Measurements from ENCODE around the gene ANKRD53. TPM values are rescaled to one million over a fixed set of nuclear protein-coding genes. Genes with fewer than 3 reads are reported as not detected.

Gene ANKRD53
- polyA plus RNA-seq, 1 donor from 2014 or later: not detected

GRCh38 chr2:71000780-71001591 lies 22.6 kb downstream of the ANKRD53 start:
- Histone ChIP-seq H3K36me3 (ENCODE audit: insufficient read depth, low read length) (no peaks in the 10 kb centered on the region), H3F3A (ENCODE audit: insufficient read depth, low read length, poor library complexity, severe bottlenecking) (no peaks in the 10 kb centered on the region), H3K27me3 (ENCODE audit: insufficient read depth, low read depth, low read length) (no peaks in the 10 kb centered on the region), H3K27ac (ENCODE audit: low read length) (peak overlapping the region; percentile 72), H2AFZ (ENCODE audit: low read depth, low read length) (no peak overlapping the region), H3K4me3 (ENCODE audit: low read length) (no peak overlapping the region), H3K9ac (ENCODE audit: low read length) (peak overlapping the region; percentile 62), H4K20me1 (ENCODE audit: insufficient read depth) (no peaks in the 10 kb centered on the region), H3K4me2 (ENCODE audit: low read length) (no peak overlapping the region), H3K9me2 (ENCODE audit: insufficient read depth, low read length) (no peaks in the 10 kb centered on the region), H3K79me2 (replicated peaks; ENCODE audit: insufficient read depth, low read length) (no peaks in the 10 kb centered on the region), H3K9me3 (ENCODE audit: low read length) (no peaks in the 10 kb centered on the region)
- TF ChIP-seq, protein P1, sequence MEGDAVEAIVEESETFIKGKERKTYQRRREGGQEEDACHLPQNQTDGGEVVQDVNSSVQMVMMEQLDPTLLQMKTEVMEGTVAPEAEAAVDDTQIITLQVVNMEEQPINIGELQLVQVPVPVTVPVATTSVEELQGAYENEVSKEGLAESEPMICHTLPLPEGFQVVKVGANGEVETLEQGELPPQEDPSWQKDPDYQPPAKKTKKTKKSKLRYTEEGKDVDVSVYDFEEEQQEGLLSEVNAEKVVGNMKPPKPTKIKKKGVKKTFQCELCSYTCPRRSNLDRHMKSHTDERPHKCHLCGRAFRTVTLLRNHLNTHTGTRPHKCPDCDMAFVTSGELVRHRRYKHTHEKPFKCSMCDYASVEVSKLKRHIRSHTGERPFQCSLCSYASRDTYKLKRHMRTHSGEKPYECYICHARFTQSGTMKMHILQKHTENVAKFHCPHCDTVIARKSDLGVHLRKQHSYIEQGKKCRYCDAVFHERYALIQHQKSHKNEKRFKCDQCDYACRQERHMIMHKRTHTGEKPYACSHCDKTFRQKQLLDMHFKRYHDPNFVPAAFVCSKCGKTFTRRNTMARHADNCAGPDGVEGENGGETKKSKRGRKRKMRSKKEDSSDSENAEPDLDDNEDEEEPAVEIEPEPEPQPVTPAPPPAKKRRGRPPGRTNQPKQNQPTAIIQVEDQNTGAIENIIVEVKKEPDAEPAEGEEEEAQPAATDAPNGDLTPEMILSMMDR (IDR thresholded peaks at IDR 0.05; ENCODE audit: poor library complexity, severe bottlenecking): peak; percentile 77
- TF ChIP-seq RAD21 (conservative IDR thresholded peaks at IDR 0.05): peak; percentile 43
- no peak for TF ChIP-seq EP300 (conservative IDR thresholded peaks at IDR 0.05; ENCODE audit: poor library complexity, severe bottlenecking)
- TF ChIP-seq SMC3 (conservative IDR thresholded peaks at IDR 0.05; ENCODE audit: poor library complexity): peak; percentile 63

DNA sequence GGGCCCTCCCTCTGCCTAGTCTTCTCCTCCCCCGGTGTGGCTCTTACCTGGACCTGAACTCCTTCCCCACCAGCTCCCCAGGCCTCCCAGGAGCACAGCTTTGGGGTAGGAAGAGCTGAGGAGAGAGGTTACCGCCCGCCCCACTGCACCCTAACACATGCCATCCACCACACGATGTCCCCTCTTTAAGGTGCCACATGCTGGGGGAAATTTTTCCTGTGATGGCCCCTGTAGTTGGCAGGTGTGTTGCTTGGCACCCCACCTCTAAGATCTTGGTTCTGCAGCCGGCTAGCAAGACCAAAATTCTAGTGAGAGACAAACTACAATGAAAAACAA lies 23.1 kb downstream of the ANKRD53 start:
- Histone ChIP-seq H3K9me2 (ENCODE audit: insufficient read depth, low read length) (no peaks in the 10 kb centered on the region), H2AFZ (ENCODE audit: low read depth, low read length) (peak overlapping the region; percentile 14), H3K27me3 (ENCODE audit: insufficient read depth, low read depth, low read length) (no peaks in the 10 kb centered on the region), H3K9ac (ENCODE audit: low read length) (peak overlapping the region; percentile 62), H3K79me2 (replicated peaks; ENCODE audit: insufficient read depth, low read length) (no peaks in the 10 kb centered on the region), H3F3A (ENCODE audit: insufficient read depth, low read length, poor library complexity, severe bottlenecking) (no peaks in the 10 kb centered on the region), H4K20me1 (ENCODE audit: insufficient read depth) (no peaks in the 10 kb centered on the region), H3K9me3 (ENCODE audit: low read length) (no peaks in the 10 kb centered on the region), H3K36me3 (ENCODE audit: insufficient read depth, low read length) (no peaks in the 10 kb centered on the region), H3K27ac (ENCODE audit: low read length) (peak overlapping the region; percentile 72), H3K4me3 (ENCODE audit: low read length) (no peak overlapping the region), H3K4me2 (ENCODE audit: low read length) (no peak overlapping the region)
- TF ChIP-seq RAD21 (conservative IDR thresholded peaks at IDR 0.05) (no peak), TAF1 (IDR thresholded peaks at IDR 0.05; ENCODE audit: low read depth) (no peak), SMC3 (conservative IDR thresholded peaks at IDR 0.05; ENCODE audit: poor library complexity) (no peak), EP300 (conservative IDR thresholded peaks at IDR 0.05; ENCODE audit: poor library complexity, severe bottlenecking) (no peak), EZH2 (IDR thresholded peaks at IDR 0.05; ENCODE audit: borderline replicate concordance, insufficient read depth, low read length, poor library complexity, severe bottlenecking) (no peak), POLR2AphosphoS5 (IDR thresholded peaks at IDR 0.05) (no peak), MXI1 (conservative IDR thresholded peaks at IDR 0.05; ENCODE audit: poor library complexity, severe bottlenecking) (no peak)
- TF ChIP-seq, protein P2, sequence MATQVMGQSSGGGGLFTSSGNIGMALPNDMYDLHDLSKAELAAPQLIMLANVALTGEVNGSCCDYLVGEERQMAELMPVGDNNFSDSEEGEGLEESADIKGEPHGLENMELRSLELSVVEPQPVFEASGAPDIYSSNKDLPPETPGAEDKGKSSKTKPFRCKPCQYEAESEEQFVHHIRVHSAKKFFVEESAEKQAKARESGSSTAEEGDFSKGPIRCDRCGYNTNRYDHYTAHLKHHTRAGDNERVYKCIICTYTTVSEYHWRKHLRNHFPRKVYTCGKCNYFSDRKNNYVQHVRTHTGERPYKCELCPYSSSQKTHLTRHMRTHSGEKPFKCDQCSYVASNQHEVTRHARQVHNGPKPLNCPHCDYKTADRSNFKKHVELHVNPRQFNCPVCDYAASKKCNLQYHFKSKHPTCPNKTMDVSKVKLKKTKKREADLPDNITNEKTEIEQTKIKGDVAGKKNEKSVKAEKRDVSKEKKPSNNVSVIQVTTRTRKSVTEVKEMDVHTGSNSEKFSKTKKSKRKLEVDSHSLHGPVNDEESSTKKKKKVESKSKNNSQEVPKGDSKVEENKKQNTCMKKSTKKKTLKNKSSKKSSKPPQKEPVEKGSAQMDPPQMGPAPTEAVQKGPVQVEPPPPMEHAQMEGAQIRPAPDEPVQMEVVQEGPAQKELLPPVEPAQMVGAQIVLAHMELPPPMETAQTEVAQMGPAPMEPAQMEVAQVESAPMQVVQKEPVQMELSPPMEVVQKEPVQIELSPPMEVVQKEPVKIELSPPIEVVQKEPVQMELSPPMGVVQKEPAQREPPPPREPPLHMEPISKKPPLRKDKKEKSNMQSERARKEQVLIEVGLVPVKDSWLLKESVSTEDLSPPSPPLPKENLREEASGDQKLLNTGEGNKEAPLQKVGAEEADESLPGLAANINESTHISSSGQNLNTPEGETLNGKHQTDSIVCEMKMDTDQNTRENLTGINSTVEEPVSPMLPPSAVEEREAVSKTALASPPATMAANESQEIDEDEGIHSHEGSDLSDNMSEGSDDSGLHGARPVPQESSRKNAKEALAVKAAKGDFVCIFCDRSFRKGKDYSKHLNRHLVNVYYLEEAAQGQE (IDR thresholded peaks at IDR 0.05; ENCODE audit: borderline replicate concordance): no peak
- TF ChIP-seq, protein P1 (IDR thresholded peaks at IDR 0.05; ENCODE audit: poor library complexity, severe bottlenecking): no peak

Measured in neural cell (in vitro differentiated cells).